SK-N-MC (cell line): Measurements from ENCODE around the gene OTOF.

Source experiments
- DNase-seq: peaks from one replicate; pipeline ENCODE4 v3.0.0-alpha.2; 2011; ENCODE audit warnings: low read depth, low spot score
- H3K27ac ChIP-seq: fragments of 200-600 bp; sonication (generic); 2 replicates; pipeline ENCODE4 v1.5.1; 2016; ENCODE audit warnings: mixed run types
- H3K36me3 ChIP-seq: fragments of 200-600 bp; sonication (generic); 2 replicates; pipeline ENCODE4 v1.6.1; 2017; ENCODE audit warnings: antibody characterized with exemption, low read length, mixed read lengths; ENCODE audit not compliant: insufficient read depth
- H3K4me3 ChIP-seq: fragments of 200-600 bp; sonication (generic); 2 replicates; pipeline ENCODE4 v1.5.1; 2016
- H3K9ac ChIP-seq: fragments of 200-600 bp; sonication (generic); 2 replicates; pipeline ENCODE4 v1.8.0; 2017; ENCODE audit warnings: mixed run types, mixed read lengths; ENCODE audit not compliant: insufficient read length
- H3K9me3 ChIP-seq: fragments of 200-600 bp; sonication (generic); 2 replicates; pipeline ENCODE4 v1.6.1; 2017; ENCODE audit warnings: low read depth, mild to moderate bottlenecking, antibody characterized with exemption, low read length, moderate library complexity, mixed read lengths
- EZH2 ChIP-seq: fragments of 200-600 bp; sonication (generic); IDR thresholded peaks from one replicate; pipeline ENCODE4 v1.6.1; 2017; ENCODE audit warnings: antibody characterized with exemption
- FOXP2 ChIP-seq: optimal IDR thresholded peaks from 2 replicates; pipeline ENCODE3; 2011; ENCODE audit warnings: mild to moderate bottlenecking, moderate library complexity; ENCODE audit not compliant: insufficient read depth; ENCODE audit errors: extremely low read length, control extremely low read depth
- POLR2AphosphoS5 ChIP-seq: IDR thresholded peaks from 2 replicates; pipeline ENCODE4 v1.6.1; 2012; ENCODE audit warnings: mild to moderate bottlenecking, low read depth, low read length, borderline replicate concordance

OTOF gene

GRCh38 chr2:26477911-26478253 lies at the start of gene OTOF:
OTOF (minus strand) TSS chr2:26478124.
- Histone ChIP-seq H3K9me3 (no peaks in the 10 kb centered on the region), H3K36me3 (no peaks in the 10 kb centered on the region), H3K9ac (no peak within 1 kb of the TSS), H3K4me3 (no peak within 1 kb of the TSS), H3K27ac (no peak within 1 kb of the TSS)
- DNase-seq = no peak
- TF ChIP-seq POLR2AphosphoS5 (no peak), EZH2 (no peak), FOXP2 (no peak)

GRCh38 chr2:26526589-26526988 lies 48.7 kb upstream of the OTOF start:
- Histone ChIP-seq H3K4me3 (no peak overlapping the region), H3K9ac (no peak overlapping the region), H3K27ac (no peak overlapping the region), H3K36me3 (no peaks in the 10 kb centered on the region), H3K9me3 (no peaks in the 10 kb centered on the region)
- no peak for DNase-seq
- TF ChIP-seq EZH2 (no peak), POLR2AphosphoS5 (no peak), FOXP2 (no peak)

- TF ChIP-seq FOXP2 = no peak
- no peak for DNase-seq
- Histone ChIP-seq H3K9ac (no peak overlapping the region), H3K27ac (no peak overlapping the region), H3K4me3 (no peak overlapping the region), H3K9me3 (no peaks in the 10 kb centered on the region), H3K36me3 (no peaks in the 10 kb centered on the region)
Measured at GRCh38 chr2:26526105-26526504, 48.2 kb upstream of the OTOF start.

GRCh38 chr2:26523750-26524149 lies 45.8 kb upstream of the OTOF start:
- Histone ChIP-seq H3K36me3 (no peaks in the 10 kb centered on the region), H3K9ac (no peak overlapping the region), H3K27ac (no peak overlapping the region), H3K4me3 (no peak overlapping the region), H3K9me3 (no peaks in the 10 kb centered on the region)
- no peak for DNase-seq
- TF ChIP-seq EZH2 (no peak), POLR2AphosphoS5 (no peak)

- no peak for DNase-seq
- Histone ChIP-seq H3K9ac (no peak overlapping the region), H3K4me3 (no peak overlapping the region), H3K27ac (no peak overlapping the region), H3K9me3 (no peaks in the 10 kb centered on the region), H3K36me3 (no peaks in the 10 kb centered on the region)
- TF ChIP-seq POLR2AphosphoS5 (no peak), EZH2 (no peak), FOXP2 (no peak)
Measured at GRCh38 chr2:26522751-26523171, 44.8 kb upstream of the OTOF start.

GRCh38 chr2:26522325-26522724 lies 44.4 kb upstream of the OTOF start:
- Histone ChIP-seq H3K4me3 (no peak overlapping the region), H3K9ac (no peak overlapping the region), H3K9me3 (no peaks in the 10 kb centered on the region), H3K27ac (no peak overlapping the region), H3K36me3 (no peaks in the 10 kb centered on the region)
- no peak for DNase-seq
- no peak for TF ChIP-seq FOXP2
- TF ChIP-seq EZH2 = no peak
- no peak for TF ChIP-seq POLR2AphosphoS5

- Histone ChIP-seq H3K27ac (no peak overlapping the region), H3K4me3 (no peak overlapping the region), H3K9ac (no peak overlapping the region), H3K9me3 (no peaks in the 10 kb centered on the region), H3K36me3 (no peaks in the 10 kb centered on the region)
- no peak for DNase-seq
- TF ChIP-seq POLR2AphosphoS5 (no peak), EZH2 (no peak), FOXP2 (no peak)
Measured at GRCh38 chr2:26521913-26522180, 43.9 kb upstream of the OTOF start.

- TF ChIP-seq EZH2 = no peak
- TF ChIP-seq POLR2AphosphoS5 = no peak
- TF ChIP-seq FOXP2 = no peak
- Histone ChIP-seq H3K9ac (no peak overlapping the region), H3K36me3 (no peaks in the 10 kb centered on the region), H3K27ac (no peak overlapping the region), H3K9me3 (no peaks in the 10 kb centered on the region), H3K4me3 (no peak overlapping the region)
- DNase-seq = no peak
Measured at GRCh38 chr2:26521054-26521912, 43.4 kb upstream of the OTOF start.

GRCh38 chr2:26520148-26520449 lies 42.2 kb upstream of the OTOF start:
- no peak overlapping the region for H3K4me3 ChIP-seq
- no peak for TF ChIP-seq POLR2AphosphoS5
- no peak for TF ChIP-seq FOXP2
- no peak for TF ChIP-seq EZH2
- no peaks in the 10 kb centered on the region for H3K36me3 ChIP-seq
- no peak overlapping the region for H3K27ac ChIP-seq
- no peak for DNase-seq
- H3K9me3 ChIP-seq = no peaks in the 10 kb centered on the region
- H3K9ac ChIP-seq = no peak overlapping the region
